HepG2 (cell line): ENCODE measurements around the gene NFKBIL1. TPM values are rescaled to one million over a fixed set of nuclear protein-coding genes. Genes with fewer than 3 reads are reported as not detected.
A peak's percentile ranks its signal among the peaks of the same experiment; 100 is the strongest.

Experiments used
- ATAC-seq: fragments of 200-7000 bp; cut with Tn5 transposase; 3 replicates; pipeline ENCODE4 v1.9.1; 2020; ENCODE audit warnings: mild to moderate bottlenecking, moderate library complexity
- BruUV-seq: library from RNA; stranded (reverse); fragments of 400-500 nt; replicated peaks from 2 replicates; lab custom pipeline; 2021; lab: Mats Ljungman, UMichigan
- CTCF ChIA-PET: fragments of 300-600 bp; formaldehyde crosslinking; extraction: SDS; loops from one replicate; lab custom pipeline; 2021; ENCODE audit warnings: low total read pairs, inconsistent platforms, low intra/inter-chr PET ratio; lab: Yijun Ruan, JAX
- POLR2A ChIA-PET: fragments of 350-600 bp; sonication (Branson Sonifier 250); formaldehyde crosslinking; loops from one replicate; lab custom pipeline; 2020; ENCODE audit warnings: antibody characterized with exemption, inconsistent platforms; lab: Yijun Ruan, JAX
- DNase-seq: peaks from one replicate; pipeline ENCODE4 v3.0.0-alpha.2; 2015; ENCODE audit warnings: low spot score
- FAIRE-seq: peaks from 3 replicates; lab custom pipeline; 2011; peaks lifted over from hg19 to GRCh38; lab: Jason Lieb, UNC
- H2AFZ ChIP-seq: one replicate; pipeline ENCODE4 v1.6.1; 2011; ENCODE audit warnings: low read length, inconsistent platforms
- H3K27ac ChIP-seq: fragments of 300-600 bp; 3 replicates; pipeline ENCODE4 v1.8.0; 2011; ENCODE audit warnings: mixed run types, mild to moderate bottlenecking, mixed read lengths, low read length, inconsistent platforms; ENCODE audit not compliant: insufficient read depth; ENCODE audit errors: extremely low read length
- H3K27me3 ChIP-seq, 2 experiments: fragments of 200-600 bp in 1 of 2; 2 replicates in 1 of 2; 3 replicates in 1 of 2; pipeline versions ENCODE4 v1.6.0 to v1.8.0; 2011; ENCODE audit warnings: low read length in 2 of 2, mild to moderate bottlenecking in 2 of 2, moderate library complexity in 2 of 2, inconsistent platforms in 1 of 2; ENCODE audit not compliant: insufficient read depth in 2 of 2, control insufficient read depth in 1 of 2
- H3K36me3 ChIP-seq, 2 experiments: fragments of 200-600 bp in 1 of 2; replicated peaks in 1 of 2; 2 replicates in 1 of 2; 3 replicates in 1 of 2; pipeline versions ENCODE4 v1.5.1 to v1.8.0; 2011; ENCODE audit warnings: low read length in 2 of 2, inconsistent platforms in 1 of 2; ENCODE audit not compliant: insufficient read depth in 2 of 2, control insufficient read depth in 1 of 2
- H3K4me1 ChIP-seq: 2 replicates; pipeline ENCODE4 v1.5.1; 2012; ENCODE audit warnings: low read length, inconsistent platforms; ENCODE audit not compliant: insufficient read depth
- H3K4me2 ChIP-seq: 2 replicates; pipeline ENCODE4 v1.6.0; 2011; ENCODE audit warnings: low read depth, low read length, inconsistent platforms
- H3K4me3 ChIP-seq, 3 experiments: fragments of 200-600 bp in 1 of 3; sonication (generic), shearing (Covaris generic) in 1 of 3; replicated peaks in 1 of 3; 2 replicates each; pipeline ENCODE4 v1.5.1; 2011 to 2016; ENCODE audit warnings: low read length in 3 of 3, inconsistent platforms in 2 of 3, low read depth in 2 of 3, mild to moderate bottlenecking in 2 of 3, control low read depth in 1 of 3, mixed read lengths in 1 of 3; ENCODE audit not compliant: insufficient read depth in 1 of 3
- H3K79me2 ChIP-seq: one replicate; pipeline ENCODE4 v1.6.1; 2011; ENCODE audit warnings: low read length, inconsistent platforms; ENCODE audit not compliant: insufficient read depth
- H3K9ac ChIP-seq: 2 replicates; pipeline ENCODE4 v1.6.0; 2011; ENCODE audit warnings: mild to moderate bottlenecking, low read depth, low read length, inconsistent platforms; ENCODE audit not compliant: insufficient read depth
- H3K9me3 ChIP-seq: 2 replicates; pipeline ENCODE4 v1.5.1; 2012; ENCODE audit warnings: mild to moderate bottlenecking, low read length
- H4K20me1 ChIP-seq: 2 replicates; pipeline ENCODE4 v1.6.0; 2011; ENCODE audit warnings: inconsistent platforms, mild to moderate bottlenecking, low read length, moderate library complexity; ENCODE audit not compliant: insufficient read depth
- GABPA ChIP-seq, 2 experiments: IDR thresholded peaks; 2 replicates each; pipeline ENCODE4 v1.6.1; 2011 to 2016; ENCODE audit warnings: low read depth in 2 of 2, low read length in 1 of 2, missing biosample characterization in 1 of 2, missing genetic modification characterization in 1 of 2
- KDM3A ChIP-seq: IDR thresholded peaks from 2 replicates; pipeline ENCODE4 v1.6.1; 2018; ENCODE audit warnings: low read depth, missing compliant biosample characterization
- NBN ChIP-seq: fragments of 450-650 bp; conservative IDR thresholded peaks from 2 replicates; pipeline ENCODE4 v1.6.1; 2017
- ZFP41 ChIP-seq: sonication (generic); formaldehyde crosslinking; IDR thresholded peaks from 2 replicates; pipeline ENCODE4 v1.4.0; 2020; ENCODE audit warnings: mild to moderate bottlenecking, missing genetic modification reagents, borderline replicate concordance
- ZNF768 ChIP-seq: sonication (generic); formaldehyde crosslinking; IDR thresholded peaks from 2 replicates; pipeline ENCODE4 v1.4.0; 2020; ENCODE audit warnings: missing genetic modification reagents
- WGBS: methylation state at CpG from one replicate; pipeline ENCODE4 v1.1.6; 2017; ENCODE audit warnings: low lambda C conversion rate; 5-methylcytosine and 5-hydroxymethylcytosine counted together
- in situ Hi-C: cut with HindIII; loops from 2 replicates; pipeline ENCODE4 v1.10.0; 2017; ENCODE audit warnings: low pct_unique_long_range_greater_than_20kb; ENCODE audit not compliant: extremely low pct_ligation_motif_present
- intact Hi-C: fragments of 100-400 bp; cut with micrococcal nuclease; formaldehyde crosslinking; loops from one replicate; pipeline ENCODE4 v1.10.0; 2022; ENCODE audit not compliant: unreplicated experiment
- polyA plus RNA-seq, 8 experiments: library from polyadenylated mRNA; depleted of rRNA in 3 of 8; stranded (reverse) in 7 of 8; unstranded in 1 of 8; fragments of >200 nt; fragmentation: Illumina TruSeq in 4 of 8; extraction: Trizol in 4 of 8; gene quantifications; 2 replicates each; pipeline versions ENCODE4 v1.2.1 to v1.2.3, GENCODE V29; 2011 to 2016; ENCODE audit warnings: low read depth in 4 of 8, missing spikeins in 1 of 8, mixed read lengths in 1 of 8; ENCODE audit not compliant: insufficient read depth in 1 of 8
- total RNA-seq, 5 experiments: library from RNA; depleted of rRNA; stranded (reverse); fragments of >200 nt; fragmentation: Illumina TruSeq; extraction: Trizol; gene quantifications; 2 replicates each; pipeline ENCODE4 v1.2.3, GENCODE V29; 2016; ENCODE audit warnings: low read depth in 1 of 5

NFKBIL1 gene
- total and polyA plus RNA-seq, 2 of the 13 experiments (the other 11 are each of a cell fraction or from before 2014, with no cell fraction given): 9.7 to 19.5 TPM

DNA sequence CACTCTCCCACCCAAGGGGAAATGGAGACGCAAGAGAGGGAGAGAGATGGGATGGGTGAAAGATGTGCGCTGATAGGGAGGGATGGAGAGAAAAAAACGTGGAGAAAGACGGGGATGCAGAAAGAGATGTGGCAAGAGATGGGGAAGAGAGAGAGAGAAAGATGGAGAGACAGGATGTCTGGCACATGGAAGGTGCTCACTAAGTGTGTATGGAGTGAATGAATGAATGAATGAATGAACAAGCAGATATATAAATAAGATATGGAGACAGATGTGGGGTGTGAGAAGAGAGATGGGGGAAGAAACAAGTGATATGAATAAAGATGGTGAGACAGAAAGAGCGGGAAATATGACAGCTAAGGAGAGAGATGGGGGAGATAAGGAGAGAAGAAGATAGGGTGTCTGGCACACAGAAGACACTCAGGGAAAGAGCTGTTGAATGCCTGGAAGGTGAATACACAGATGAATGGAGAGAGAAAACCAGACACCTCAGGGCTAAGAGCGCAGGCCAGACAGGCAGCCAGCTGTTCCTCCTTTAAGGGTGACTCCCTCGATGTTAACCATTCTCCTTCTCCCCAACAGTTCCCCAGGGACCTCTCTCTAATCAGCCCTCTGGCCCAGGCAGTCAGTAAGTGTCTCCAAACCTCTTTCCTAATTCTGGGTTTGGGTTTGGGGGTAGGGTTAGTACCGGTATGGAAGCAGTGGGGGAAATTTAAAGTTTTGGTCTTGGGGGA, 28.7 kb downstream of the NFKBIL1 start:
- ChIA-PET CTCF (no interaction called here), POLR2A (interaction anchor here (0.9 to 2.3 kb wide), 5 partner anchors 8 to 89 kb away, joined by 3 to 9 read pairs (median 6); partner anchors contain the start of genes DDX39B, GPANK1 and NFKBIL1)
- Histone ChIP-seq H4K20me1 (no peaks in the 10 kb centered on the region), H2AFZ (no peak overlapping the region), H3K4me3 (no peak overlapping the region), H3K4me2 (no peak overlapping the region), H3K4me1 (peaks cover 8% of the 10 kb centered on the region), H3K36me3 (no peaks in the 10 kb centered on the region), H3K79me2 (no peaks in the 10 kb centered on the region), H3K27me3 (peaks cover 20 to 96% of the 10 kb centered on the region in 2 experiments), H3K9ac (no peak overlapping the region), H3K27ac (no peak overlapping the region), H3K9me3 (no peaks in the 10 kb centered on the region)
- FAIRE-seq (no peak), DNase-seq (no peak), ATAC-seq (no peak)
- WGBS: 47% methylated on average over 8 of the region's 8 CpGs
- TF ChIP-seq NBN: peak; percentile 69; the same call in 1 of the 2 replicates
- TF ChIP-seq KDM3A (CRISPR knock-in tag): no peak
- intact Hi-C loops (no loop called here), in situ Hi-C loops (no loop called here)
- BruUV-seq: no TSS peak

GRCh38 chr6:31576897-31577578, 29.6 kb downstream of the NFKBIL1 start:
- Histone ChIP-seq H3K36me3 (no peaks in the 10 kb centered on the region), H3K4me2 (no peak overlapping the region), H3K9me3 (no peaks in the 10 kb centered on the region), H3K27ac (no peak overlapping the region), H3K9ac (no peak overlapping the region), H3K79me2 (no peaks in the 10 kb centered on the region), H3K27me3 (peaks cover 21 to 96% of the 10 kb centered on the region in 2 experiments), H4K20me1 (no peaks in the 10 kb centered on the region), H3K4me1 (peaks cover 18% of the 10 kb centered on the region), H3K4me3 (no peak overlapping the region), H2AFZ (no peak overlapping the region)
- no peak for DNase-seq
- intact Hi-C loops: no loop called here
- ATAC-seq: no peak
- BruUV-seq: no TSS peak
- no peak for FAIRE-seq
- ChIA-PET POLR2A (interaction anchor here (0.6 to 2.3 kb wide), 6 partner anchors 9 to 88 kb away, joined by 3 to 9 read pairs (median 5); partner anchors contain the start of genes DDX39B, GPANK1 and NFKBIL1), CTCF (no interaction called here)
- 34% methylated on average over 18 of the region's 19 CpGs for WGBS
- in situ Hi-C loops: no loop called here
- TF ChIP-seq ZFP41: no peak
- TF ChIP-seq GABPA (IDR thresholded peaks at IDR 0.05; ENCODE audit: low read depth, low read length): peak; percentile 26; the same call in 1 of the 2 replicates
- peak; percentile 24; the same call in 1 of the 2 replicates for TF ChIP-seq GABPA (CRISPR knock-in tag; IDR thresholded peaks at IDR 0.05; ENCODE audit: low read depth)
- 0 out of 2 replicates have a peak, but pooled peaks have one; percentile 26 for TF ChIP-seq ZNF768 (CRISPR knock-in tag)
